Measurements from ENCODE around the gene DIPK2A. TPM values are rescaled to one million over a fixed set of nuclear protein-coding genes. Genes with fewer than 3 reads are reported as not detected.
A peak's percentile ranks its signal among the peaks of the same experiment; 100 is the strongest.

Gene DIPK2A
- total RNA-seq, 6 experiments from 2014 or later: 7.0 to 10.5 (median 8.6) TPM

DNA sequence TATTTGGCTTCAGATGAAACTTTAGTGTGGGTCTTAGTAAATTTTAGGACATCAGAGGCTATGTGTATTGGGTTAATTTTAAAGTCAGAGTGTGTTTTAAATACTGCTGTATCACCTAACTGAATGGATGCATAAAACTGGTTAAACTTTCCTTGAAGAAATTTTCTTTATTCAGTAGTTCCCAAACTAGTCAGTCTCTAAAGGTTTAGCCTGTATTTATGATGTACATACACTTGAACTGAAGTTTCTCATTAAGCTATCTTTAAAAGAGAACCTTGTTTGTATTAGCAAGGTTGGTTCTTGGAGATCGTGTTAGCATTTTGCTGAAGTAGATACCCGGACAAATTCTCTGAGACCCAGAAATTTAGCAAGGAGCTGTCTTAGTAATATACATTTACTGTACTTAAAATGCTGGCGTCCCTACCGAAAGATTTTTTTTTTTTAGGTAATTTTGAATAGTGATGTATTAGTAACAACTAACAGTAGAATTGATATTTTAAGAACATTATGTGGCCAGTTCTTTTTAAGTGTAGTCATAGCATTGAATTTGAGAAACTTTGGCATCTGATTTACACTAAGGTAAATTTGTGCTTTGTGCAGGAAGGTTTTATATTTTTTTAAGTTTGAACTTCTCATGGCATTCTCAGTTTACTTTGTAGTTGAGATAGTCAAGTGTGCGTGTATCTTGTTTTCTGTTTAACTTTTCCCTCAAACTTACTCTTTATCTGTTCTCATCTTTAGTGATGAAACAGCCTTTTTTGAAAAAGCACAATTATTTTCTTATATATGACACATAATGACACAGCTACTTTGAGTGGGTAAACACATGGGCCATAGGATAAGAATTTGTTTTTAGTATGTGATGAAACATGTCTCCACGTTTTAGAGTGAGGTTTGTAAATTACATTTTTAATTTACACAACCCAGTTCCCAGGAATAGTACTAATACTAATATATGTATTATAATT, 2.9 kb downstream of the DIPK2A start:
- Mint-ChIP-seq H3K27me3 (ENCODE audit: insufficient read depth) (no peaks in the 10 kb centered on the region; the same call in 1 of the 2 replicates), H3K4me3 (peak overlapping the region; percentile 96), H3K36me3 (ENCODE audit: low read depth) (no peaks in the 10 kb centered on the region), H3K4me1 (ENCODE audit: low read depth) (peaks cover 61% of the 10 kb centered on the region), H3K27ac (peak overlapping the region; percentile 88), H3K9me3 (no peaks in the 10 kb centered on the region)
- DNase-seq: peak; percentile 39
- no peak for TF ChIP-seq CTCF (IDR thresholded peaks at IDR 0.05)

GRCh38 chr3:143975554-143976152, 4.0 kb downstream of the DIPK2A start:
- DNase-seq: peak; percentile 67
- peak; percentile 82 for TF ChIP-seq CTCF (IDR thresholded peaks at IDR 0.05)
- H3K36me3 Mint-ChIP-seq (ENCODE audit: low read depth): no peaks in the 10 kb centered on the region
- no peaks in the 10 kb centered on the region; the same call in 1 of the 2 replicates for H3K27me3 Mint-ChIP-seq (ENCODE audit: insufficient read depth)
- no peaks in the 10 kb centered on the region for H3K9me3 Mint-ChIP-seq
- peaks cover 57% of the 10 kb centered on the region for H3K4me1 Mint-ChIP-seq (ENCODE audit: low read depth)
- peak overlapping the region; percentile 96; the same call in 1 of the 2 replicates for H3K4me3 Mint-ChIP-seq
- peak overlapping the region; percentile 88 for H3K27ac Mint-ChIP-seq

DNA sequence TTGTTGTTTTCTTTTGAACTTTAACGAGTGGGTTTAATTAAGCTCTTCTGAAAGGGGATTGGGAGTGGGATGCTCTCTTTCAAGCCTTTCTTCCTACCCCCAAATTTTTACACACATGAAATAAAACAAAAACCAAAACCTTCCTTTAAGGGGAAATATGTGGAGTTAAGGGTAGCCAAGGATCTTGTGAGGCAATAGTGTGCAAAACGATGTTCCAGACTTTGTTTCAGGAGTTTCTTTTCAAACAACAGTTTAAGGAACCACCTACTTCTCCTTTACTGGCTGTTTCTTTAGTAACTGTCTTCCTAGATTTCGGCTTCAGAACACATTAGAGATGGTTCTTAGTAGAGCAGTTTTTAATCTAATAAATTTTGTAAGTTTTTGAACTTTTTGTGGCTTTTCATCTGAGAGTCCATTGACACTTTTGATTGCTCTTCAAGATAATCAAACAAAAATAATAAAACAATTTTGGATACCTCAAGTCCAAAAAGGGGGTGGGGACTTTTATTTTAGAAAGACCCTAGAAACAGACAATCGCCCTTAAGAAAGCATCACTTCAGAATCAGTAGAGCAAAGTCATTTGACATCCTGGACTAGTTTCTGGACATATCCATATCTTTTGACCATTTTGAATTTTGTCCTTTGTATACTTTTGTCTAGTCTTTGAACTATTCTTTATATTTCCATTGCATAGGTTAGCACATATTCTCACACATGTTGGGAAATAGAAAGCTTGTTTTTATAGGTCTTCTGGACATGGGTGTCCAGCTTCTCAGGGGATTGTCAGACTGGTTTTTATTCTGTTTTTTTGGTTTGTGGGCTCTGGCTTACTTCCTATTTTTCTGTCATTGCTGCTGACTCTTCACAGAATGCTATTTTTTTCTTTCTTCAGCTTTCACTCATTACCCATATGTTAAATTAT, 6.0 kb downstream of the DIPK2A start:
- H3K27ac Mint-ChIP-seq: peak overlapping the region; percentile 70
- H3K4me1 Mint-ChIP-seq (ENCODE audit: low read depth): peaks cover 56% of the 10 kb centered on the region

GRCh38 chr3:143978263-143978631, 6.6 kb downstream of the DIPK2A start:
- H3K36me3 Mint-ChIP-seq (ENCODE audit: low read depth): peaks cover 13% of the 10 kb centered on the region
- no peaks in the 10 kb centered on the region for H3K9me3 Mint-ChIP-seq
- H3K27ac Mint-ChIP-seq: 0 out of 2 replicates have a peak overlapping the region, but pooled peaks have one; percentile 70
- peaks cover 56% of the 10 kb centered on the region for H3K4me1 Mint-ChIP-seq (ENCODE audit: low read depth)
- no peak for TF ChIP-seq CTCF (IDR thresholded peaks at IDR 0.05)
- DNase-seq: no peak
- no peaks in the 10 kb centered on the region; the same call in 1 of the 2 replicates for H3K27me3 Mint-ChIP-seq (ENCODE audit: insufficient read depth)
- peak overlapping the region; percentile 87 for H3K4me3 Mint-ChIP-seq

More for the DNA sequence above, 6.0 kb downstream of the DIPK2A start:
- peaks cover 7% of the 10 kb centered on the region; the same call in 1 of the 2 replicates for H3K36me3 Mint-ChIP-seq (ENCODE audit: low read depth)
- no peak for TF ChIP-seq CTCF (IDR thresholded peaks at IDR 0.05)
- no peak for DNase-seq
- no peaks in the 10 kb centered on the region; the same call in 1 of the 2 replicates for H3K27me3 Mint-ChIP-seq (ENCODE audit: insufficient read depth)
- H3K4me3 Mint-ChIP-seq: peak overlapping the region; percentile 87
- no peaks in the 10 kb centered on the region for H3K9me3 Mint-ChIP-seq

- H3K9me3 Mint-ChIP-seq: no peaks in the 10 kb centered on the region
- peaks cover 54% of the 10 kb centered on the region for H3K4me1 Mint-ChIP-seq (ENCODE audit: low read depth)
- TF ChIP-seq CTCF (IDR thresholded peaks at IDR 0.05): no peak
- no peak overlapping the region for H3K4me3 Mint-ChIP-seq
- no peaks in the 10 kb centered on the region; the same call in 1 of the 2 replicates for H3K27me3 Mint-ChIP-seq (ENCODE audit: insufficient read depth)
- H3K27ac Mint-ChIP-seq: peak overlapping the region; percentile 38; the same call in 1 of the 2 replicates
- peaks cover 16% of the 10 kb centered on the region for H3K36me3 Mint-ChIP-seq (ENCODE audit: low read depth)
- no peak for DNase-seq
These were observed 7.4 kb downstream of the DIPK2A start for GRCh38 chr3:143979041-143979440.
